Measurements from ENCODE around the gene SPG7.

The SPG7 gene

GRCh38 chr16:89493776-89494175 lies 14.4 kb upstream of the SPG7 start:
- Mint-ChIP-seq H3K4me3 (no peak overlapping the region), H3K9me3 (ENCODE audit: low read depth) (no peaks in the 10 kb centered on the region), H3K27ac (no peak overlapping the region), H3K36me3 (no peaks in the 10 kb centered on the region), H3K27me3 (no peaks in the 10 kb centered on the region), H3K4me1 (ENCODE audit: low read depth) (peaks cover 27% of the 10 kb centered on the region)

- Mint-ChIP-seq H3K27ac (no peak overlapping the region), H3K4me1 (ENCODE audit: low read depth) (peaks cover 24% of the 10 kb centered on the region), H3K4me3 (no peak overlapping the region), H3K27me3 (no peaks in the 10 kb centered on the region), H3K9me3 (ENCODE audit: low read depth) (no peaks in the 10 kb centered on the region), H3K36me3 (no peaks in the 10 kb centered on the region)
Measured at GRCh38 chr16:89495121-89495520, 13.1 kb upstream of the SPG7 start.

GRCh38 chr16:89498839-89499238 lies 9.4 kb upstream of the SPG7 start:
- Mint-ChIP-seq H3K27me3 (no peaks in the 10 kb centered on the region), H3K4me3 (no peak overlapping the region), H3K9me3 (ENCODE audit: low read depth) (no peaks in the 10 kb centered on the region), H3K4me1 (ENCODE audit: low read depth) (peaks cover 2% of the 10 kb centered on the region), H3K27ac (peak overlapping the region; percentile 16), H3K36me3 (no peaks in the 10 kb centered on the region)

- Mint-ChIP-seq H3K9me3 (ENCODE audit: low read depth) (no peaks in the 10 kb centered on the region), H3K27me3 (no peaks in the 10 kb centered on the region), H3K36me3 (no peaks in the 10 kb centered on the region), H3K4me3 (no peak overlapping the region), H3K27ac (no peak overlapping the region), H3K4me1 (ENCODE audit: low read depth) (peaks cover 6% of the 10 kb centered on the region)
Measured at GRCh38 chr16:89499767-89500166, 8.4 kb upstream of the SPG7 start.

GRCh38 chr16:89502081-89502843 lies 5.9 kb upstream of the SPG7 start:
- peaks cover 28% of the 10 kb centered on the region for H3K4me1 Mint-ChIP-seq (ENCODE audit: low read depth)
- H3K36me3 Mint-ChIP-seq, result no peaks in the 10 kb centered on the region
- H3K27ac Mint-ChIP-seq, result no peak overlapping the region

DNA sequence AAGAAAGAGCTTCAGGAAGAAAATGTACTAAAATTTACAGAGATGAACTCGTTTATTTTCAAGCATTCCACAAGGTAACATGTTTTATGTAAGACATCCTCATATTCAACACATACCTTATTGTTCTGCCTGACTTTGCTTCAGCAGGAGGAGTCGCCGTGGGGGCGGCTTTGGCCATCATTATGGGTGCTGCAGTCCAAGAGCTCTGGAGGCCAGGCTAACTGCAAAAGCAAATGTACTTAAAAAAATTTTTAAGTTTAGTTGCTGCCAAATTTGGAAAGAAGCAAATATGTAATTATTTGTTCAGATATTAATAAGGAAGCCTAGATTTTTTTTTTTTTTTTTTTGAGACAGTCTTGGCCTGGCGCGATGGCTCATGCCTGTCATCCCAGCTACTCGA lies 4.1 kb upstream of the SPG7 start:
- Mint-ChIP-seq H3K27me3 (no peaks in the 10 kb centered on the region), H3K36me3 (no peaks in the 10 kb centered on the region), H3K9me3 (ENCODE audit: low read depth) (no peaks in the 10 kb centered on the region), H3K4me3 (no peak overlapping the region), H3K4me1 (ENCODE audit: low read depth) (peaks cover 28% of the 10 kb centered on the region), H3K27ac (peak overlapping the region; percentile 10)

More at GRCh38 chr16:89502081-89502843, 5.9 kb upstream of the SPG7 start:
- Mint-ChIP-seq H3K9me3 (ENCODE audit: low read depth) (no peaks in the 10 kb centered on the region), H3K4me3 (no peak overlapping the region), H3K27me3 (no peaks in the 10 kb centered on the region)

DNA sequence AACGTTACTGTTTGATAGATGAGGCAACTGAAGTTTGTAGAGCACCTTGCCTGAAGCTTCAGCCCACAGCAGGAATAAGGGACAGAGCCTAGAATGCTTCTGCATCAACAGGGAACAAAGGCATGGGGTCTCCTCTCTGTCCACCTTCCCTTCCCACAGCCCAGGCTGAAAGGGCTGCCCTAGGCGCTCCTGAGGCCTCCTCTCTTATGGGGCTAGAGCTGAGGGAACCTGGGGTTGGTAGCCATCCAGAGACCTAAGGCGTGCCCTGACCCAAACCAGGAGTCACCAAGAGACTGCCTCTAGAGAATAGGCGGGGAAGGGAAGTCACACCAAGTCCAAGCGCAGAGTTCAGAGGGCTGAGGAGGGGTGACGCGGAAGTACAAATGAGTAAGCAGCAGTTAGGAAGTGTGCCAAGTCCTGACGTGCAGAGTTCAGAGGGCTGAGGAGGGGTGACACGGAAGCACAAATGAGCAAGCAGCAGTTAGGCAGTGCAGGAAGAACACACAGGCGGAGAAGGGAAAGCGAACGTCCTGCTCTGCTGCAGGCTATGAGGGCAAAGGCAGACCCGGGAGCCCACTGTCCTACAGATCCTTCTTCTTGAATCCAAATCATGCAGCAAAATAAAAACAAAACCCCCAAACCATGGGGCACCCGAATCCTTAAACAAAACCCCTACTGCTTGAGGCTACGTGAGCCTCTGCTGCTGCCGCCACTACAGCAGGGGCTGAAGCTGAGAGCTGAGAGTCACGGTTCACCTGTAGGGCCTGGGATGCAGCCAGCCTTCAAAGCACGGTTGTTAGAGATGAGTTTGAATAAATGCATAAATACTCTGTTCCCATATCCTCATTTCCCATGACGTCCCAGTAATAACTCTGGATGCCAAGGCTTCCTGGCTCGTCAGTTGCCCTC lies 2.7 kb upstream of the SPG7 start:
- H3K4me1 Mint-ChIP-seq (ENCODE audit: low read depth), result peaks cover 33% of the 10 kb centered on the region
- peak overlapping the region; percentile 82 for H3K4me3 Mint-ChIP-seq
- no peaks in the 10 kb centered on the region for H3K36me3 Mint-ChIP-seq
- no peaks in the 10 kb centered on the region for H3K27me3 Mint-ChIP-seq
- H3K27ac Mint-ChIP-seq, result peak overlapping the region; percentile 89
- no peaks in the 10 kb centered on the region for H3K9me3 Mint-ChIP-seq (ENCODE audit: low read depth)

DNA sequence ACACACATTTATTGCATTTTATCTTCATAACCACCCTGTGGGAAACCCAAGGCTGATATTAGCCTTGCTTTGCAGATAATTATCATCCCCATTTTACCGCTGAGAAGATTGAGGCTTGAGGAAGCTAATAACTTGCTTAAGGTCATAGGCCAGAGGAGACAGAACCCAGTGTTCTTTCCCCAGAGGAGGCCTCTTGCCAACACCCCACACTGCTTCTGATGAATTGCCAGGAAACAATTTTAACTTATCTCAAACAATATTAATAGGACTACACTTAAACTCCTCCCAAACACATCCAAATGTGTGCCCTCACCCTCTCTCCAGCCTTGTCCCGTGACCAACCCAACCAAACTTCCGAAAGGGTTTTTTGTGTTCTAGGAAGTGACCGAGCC lies 2.1 kb upstream of the SPG7 start:
- Mint-ChIP-seq H3K27me3 (no peaks in the 10 kb centered on the region), H3K4me1 (ENCODE audit: low read depth) (peaks cover 33% of the 10 kb centered on the region), H3K4me3 (peak overlapping the region; percentile 82)

DNA sequence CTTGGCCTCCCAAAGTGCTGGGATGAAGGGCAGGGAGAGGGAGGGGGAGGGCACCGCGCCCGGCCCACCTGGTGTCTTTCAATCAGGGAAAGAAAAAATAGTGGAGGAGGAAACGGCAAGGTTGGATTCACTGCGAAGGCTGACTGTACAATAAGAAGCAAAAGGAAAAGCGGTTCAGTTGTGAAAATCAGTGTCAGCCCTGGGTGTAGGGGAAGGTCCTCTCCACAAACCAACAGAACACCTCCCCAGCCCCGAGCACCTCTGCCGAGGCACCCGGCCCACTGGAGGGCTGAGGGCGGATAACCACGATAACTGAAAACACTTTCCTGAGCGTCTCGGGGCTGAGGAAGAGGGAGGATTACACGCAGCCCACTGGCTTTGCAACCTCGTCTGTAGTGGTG lies 1.4 kb upstream of the SPG7 start:
- Mint-ChIP-seq H3K4me1 (ENCODE audit: low read depth) (peaks cover 33% of the 10 kb centered on the region), H3K36me3 (no peaks in the 10 kb centered on the region), H3K27me3 (no peaks in the 10 kb centered on the region), H3K27ac (peak overlapping the region; percentile 90), H3K9me3 (ENCODE audit: low read depth) (no peaks in the 10 kb centered on the region), H3K4me3 (peak overlapping the region; percentile 88)

More for the DNA sequence above, 2.1 kb upstream of the SPG7 start:
- Mint-ChIP-seq H3K9me3 (ENCODE audit: low read depth) (no peaks in the 10 kb centered on the region), H3K36me3 (no peaks in the 10 kb centered on the region), H3K27ac (peak overlapping the region; percentile 89)

DNA sequence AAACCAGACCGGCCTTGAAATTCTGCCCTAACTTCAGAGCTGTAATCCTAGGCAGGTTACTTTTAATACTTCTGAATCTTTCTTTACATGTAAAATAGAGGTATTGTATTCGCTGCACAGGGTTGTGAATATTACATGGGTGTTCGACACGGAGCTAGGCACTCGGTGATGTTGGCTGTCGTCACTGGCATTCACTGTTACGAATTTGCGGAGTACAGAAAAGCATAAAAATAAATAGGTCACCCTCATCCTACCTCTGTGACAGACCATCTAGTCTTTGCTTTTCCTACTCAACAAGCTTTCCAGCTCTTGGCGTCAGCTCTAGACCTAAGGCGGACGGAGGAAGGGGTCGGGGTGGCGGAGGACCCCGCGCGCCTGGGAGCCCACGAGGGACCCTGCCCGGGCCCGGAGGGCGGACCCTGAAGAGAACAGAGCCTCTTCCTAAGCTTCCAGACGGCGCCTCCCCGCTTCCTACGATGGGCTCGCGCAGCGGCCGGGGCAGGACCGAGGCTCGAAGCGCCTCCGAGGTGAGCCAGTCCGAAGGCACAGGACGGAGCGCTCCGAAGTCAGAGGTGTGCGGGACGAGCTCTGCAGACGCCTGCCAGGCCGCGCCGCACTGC lies 879 bp upstream of the SPG7 start:
- H3K4me1 Mint-ChIP-seq (ENCODE audit: low read depth), result peaks cover 33% of the 10 kb centered on the region
- H3K9me3 Mint-ChIP-seq (ENCODE audit: low read depth), result no peaks in the 10 kb centered on the region
- no peaks in the 10 kb centered on the region for H3K27me3 Mint-ChIP-seq
- H3K36me3 Mint-ChIP-seq, result no peaks in the 10 kb centered on the region
- H3K4me3 Mint-ChIP-seq, result peak overlapping the region; percentile 88
- H3K27ac Mint-ChIP-seq, result peak overlapping the region; percentile 90

DNA sequence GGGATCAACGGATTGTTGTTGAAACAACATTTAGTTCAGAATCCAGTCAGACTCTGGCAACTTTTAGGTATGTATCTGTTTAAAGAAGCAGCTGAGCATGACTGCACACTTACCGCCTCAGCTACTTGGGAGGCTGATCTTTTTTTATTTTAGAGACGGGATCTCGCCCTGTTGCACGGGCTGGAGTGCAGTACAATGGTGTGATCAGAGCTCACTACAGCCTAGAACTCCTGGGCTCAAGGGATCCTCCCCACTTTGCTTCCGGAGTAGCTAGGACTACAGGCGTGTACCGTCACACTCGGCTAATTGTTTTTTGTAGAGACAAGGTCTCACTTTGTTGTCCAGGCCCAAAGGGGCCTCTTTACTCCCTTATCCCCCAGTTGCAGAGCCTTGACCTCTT lies 2.3 kb downstream of the SPG7 start:
- no peaks in the 10 kb centered on the region for H3K27me3 Mint-ChIP-seq
- no peaks in the 10 kb centered on the region for H3K36me3 Mint-ChIP-seq
- no peak overlapping the region for H3K27ac Mint-ChIP-seq

DNA sequence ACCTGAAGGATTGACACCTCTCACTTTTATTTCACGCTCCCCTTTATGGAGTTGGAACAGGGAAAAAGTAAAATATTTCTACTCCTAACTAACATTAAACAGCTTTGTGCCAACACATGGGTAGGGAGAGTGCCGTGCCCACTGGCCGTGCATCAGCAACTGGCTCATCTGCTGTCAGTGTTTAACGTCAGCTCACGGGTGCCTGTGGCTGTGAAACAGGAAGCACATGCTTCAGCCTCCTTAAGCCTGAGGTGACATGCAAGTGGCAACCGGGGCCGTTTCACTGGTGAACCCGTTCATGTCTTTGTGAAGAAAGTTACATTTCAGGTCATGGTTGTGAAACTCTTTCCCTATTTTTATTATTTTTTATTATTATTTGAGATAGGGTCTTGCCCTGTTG lies 3.2 kb downstream of the SPG7 start:
- peaks cover 12% of the 10 kb centered on the region for H3K4me1 Mint-ChIP-seq (ENCODE audit: low read depth)
- no peaks in the 10 kb centered on the region for H3K9me3 Mint-ChIP-seq (ENCODE audit: low read depth)
- H3K27me3 Mint-ChIP-seq, result no peaks in the 10 kb centered on the region
- no peak overlapping the region for H3K27ac Mint-ChIP-seq
- H3K4me3 Mint-ChIP-seq, result peak overlapping the region; percentile 20
- H3K36me3 Mint-ChIP-seq, result no peaks in the 10 kb centered on the region

More for the DNA sequence above, 2.3 kb downstream of the SPG7 start:
- no peaks in the 10 kb centered on the region for H3K9me3 Mint-ChIP-seq (ENCODE audit: low read depth)
- H3K4me3 Mint-ChIP-seq, result peak overlapping the region; percentile 38
- peaks cover 21% of the 10 kb centered on the region for H3K4me1 Mint-ChIP-seq (ENCODE audit: low read depth)

GRCh38 chr16:89512453-89512852 lies 4.2 kb downstream of the SPG7 start:
- H3K36me3 Mint-ChIP-seq, result no peaks in the 10 kb centered on the region
- H3K27me3 Mint-ChIP-seq, result no peaks in the 10 kb centered on the region
- H3K9me3 Mint-ChIP-seq (ENCODE audit: low read depth), result no peaks in the 10 kb centered on the region
- H3K4me3 Mint-ChIP-seq, result no peak overlapping the region
- H3K4me1 Mint-ChIP-seq (ENCODE audit: low read depth), result peaks cover 5% of the 10 kb centered on the region
- no peak overlapping the region for H3K27ac Mint-ChIP-seq

DNA sequence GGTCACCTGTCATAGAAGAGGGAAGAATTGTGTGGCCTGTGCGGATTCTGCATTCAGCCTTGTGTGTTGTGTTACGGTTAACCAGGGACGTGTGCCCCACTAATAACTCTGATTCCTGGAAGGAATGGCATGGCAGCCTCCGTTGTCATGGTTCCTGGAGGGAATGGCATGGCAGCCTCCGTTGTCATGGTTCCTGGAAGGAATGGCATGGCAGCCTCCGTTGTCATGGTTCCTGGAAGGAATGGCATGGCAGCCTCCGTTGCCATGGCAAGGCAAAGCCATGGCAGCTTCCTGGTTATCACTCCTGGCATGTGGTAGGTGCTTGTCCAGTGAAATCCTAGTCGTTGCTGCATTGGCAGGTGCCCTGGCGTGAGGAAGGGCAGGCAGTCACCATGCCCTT lies 8.9 kb downstream of the SPG7 start:
- H3K36me3 Mint-ChIP-seq, result peaks cover 6% of the 10 kb centered on the region
- no peaks in the 10 kb centered on the region for H3K9me3 Mint-ChIP-seq (ENCODE audit: low read depth)
- H3K27ac Mint-ChIP-seq, result no peak overlapping the region
- no peak overlapping the region for H3K4me3 Mint-ChIP-seq
- no peaks in the 10 kb centered on the region for H3K27me3 Mint-ChIP-seq
- no peaks in the 10 kb centered on the region for H3K4me1 Mint-ChIP-seq (ENCODE audit: low read depth)

DNA sequence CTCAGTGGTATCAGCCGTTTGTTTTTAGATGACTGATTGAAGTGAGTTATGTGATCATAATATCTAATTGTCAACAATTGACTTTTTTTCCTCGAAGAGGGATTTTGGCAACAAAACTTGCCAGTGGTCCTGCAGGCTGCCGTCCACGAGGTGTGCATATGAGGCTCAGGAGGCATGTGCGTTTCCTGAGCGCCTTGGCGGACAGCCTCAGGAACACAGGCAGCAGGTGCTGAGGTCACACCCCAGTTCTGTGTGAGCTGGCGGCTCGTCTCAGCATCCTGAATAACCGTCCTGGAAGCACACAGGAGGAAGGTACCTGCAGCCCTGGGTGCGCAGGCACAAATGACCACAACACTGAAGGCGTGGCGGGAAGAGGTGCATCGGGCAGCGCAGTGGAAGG lies 11.7 kb downstream of the SPG7 start:
- Mint-ChIP-seq H3K4me1 (ENCODE audit: low read depth) (no peaks in the 10 kb centered on the region), H3K36me3 (peaks cover 6% of the 10 kb centered on the region), H3K27ac (no peak overlapping the region)

More for the DNA sequence above, 11.7 kb downstream of the SPG7 start:
- H3K4me3 Mint-ChIP-seq, result no peak overlapping the region
- H3K9me3 Mint-ChIP-seq (ENCODE audit: low read depth), result no peaks in the 10 kb centered on the region
- H3K27me3 Mint-ChIP-seq, result no peaks in the 10 kb centered on the region
